HEK293 (cell line): ENCODE results near the gene CTCF.

Experiments
- EGR2 ChIP-seq: fragments of 450-650 bp; formaldehyde crosslinking; IDR thresholded peaks from 2 replicates; pipeline ENCODE4 v1.5.1; 2016; ENCODE audit warnings: low read depth, missing biosample characterization, missing genetic modification characterization
- KLF7 ChIP-seq: fragments of 450-650 bp; formaldehyde crosslinking; IDR thresholded peaks from 2 replicates; pipeline ENCODE4 v1.5.1; 2016; ENCODE audit warnings: missing biosample characterization, missing genetic modification characterization, borderline replicate concordance
- OSR2 ChIP-seq: fragments of 450-650 bp; formaldehyde crosslinking; IDR thresholded peaks from 2 replicates; pipeline ENCODE4 v1.5.1; 2016; ENCODE audit warnings: missing biosample characterization, missing genetic modification characterization
- PRDM1 ChIP-seq: fragments of 450-650 bp; formaldehyde crosslinking; IDR thresholded peaks from 2 replicates; pipeline ENCODE4; 2016; ENCODE audit warnings: missing biosample characterization, missing genetic modification characterization
- REPIN1 ChIP-seq: fragments of 450-650 bp; formaldehyde crosslinking; IDR thresholded peaks from 2 replicates; pipeline ENCODE4 v1.5.1; 2017; ENCODE audit warnings: missing biosample characterization, missing genetic modification characterization, low read depth
- SALL2 ChIP-seq: fragments of 450-650 bp; formaldehyde crosslinking; IDR thresholded peaks from 2 replicates; pipeline ENCODE4 v1.5.0; 2017; ENCODE audit warnings: missing biosample characterization, mild to moderate bottlenecking, missing genetic modification characterization, borderline replicate concordance
- TCF7L2 ChIP-seq: IDR thresholded peaks from 2 replicates; pipeline ENCODE4 v1.6.1; 2011; ENCODE audit warnings: low read depth, mild to moderate bottlenecking, inconsistent platforms, low read length, moderate library complexity, borderline replicate concordance
- ZBTB8A ChIP-seq: fragments of 450-650 bp; formaldehyde crosslinking; IDR thresholded peaks from 2 replicates; pipeline ENCODE4 v1.5.1; 2016; ENCODE audit warnings: missing biosample characterization, missing genetic modification characterization
- ZFP3 ChIP-seq: fragments of 450-650 bp; formaldehyde crosslinking; IDR thresholded peaks from 2 replicates; pipeline ENCODE4 v1.5.1; 2016; ENCODE audit warnings: low read depth, missing biosample characterization, missing genetic modification characterization
- ZNF133 ChIP-seq: fragments of 450-650 bp; formaldehyde crosslinking; IDR thresholded peaks from 2 replicates; pipeline ENCODE4 v1.5.1; 2016; ENCODE audit warnings: missing biosample characterization, missing genetic modification characterization
- ZNF16 ChIP-seq: fragments of 450-650 bp; formaldehyde crosslinking; IDR thresholded peaks from 2 replicates; pipeline ENCODE4 v1.5.1; 2016; ENCODE audit warnings: low read depth, missing biosample characterization, missing genetic modification characterization
- ZNF202 ChIP-seq: fragments of 450-650 bp; formaldehyde crosslinking; IDR thresholded peaks from 2 replicates; pipeline ENCODE4 v1.5.1; 2016; ENCODE audit warnings: missing biosample characterization, missing genetic modification characterization, borderline replicate concordance
- ZNF223 ChIP-seq: fragments of 450-650 bp; formaldehyde crosslinking; IDR thresholded peaks from 2 replicates; pipeline ENCODE4 v1.5.1; 2016; ENCODE audit warnings: missing biosample characterization, missing genetic modification characterization
- ZNF239 ChIP-seq: fragments of 450-650 bp; formaldehyde crosslinking; IDR thresholded peaks from 2 replicates; pipeline ENCODE4 v1.5.1; 2016; ENCODE audit warnings: missing biosample characterization, missing genetic modification characterization
- ZNF24 ChIP-seq: fragments of 450-650 bp; formaldehyde crosslinking; IDR thresholded peaks from 2 replicates; pipeline ENCODE4 v1.5.1; 2016; ENCODE audit warnings: missing biosample characterization, missing genetic modification characterization
- ZNF521 ChIP-seq: fragments of 450-650 bp; formaldehyde crosslinking; IDR thresholded peaks from 2 replicates; pipeline ENCODE4 v1.5.1; 2017; ENCODE audit warnings: missing biosample characterization, mild to moderate bottlenecking, missing genetic modification characterization
- ZNF600 ChIP-seq: fragments of 450-650 bp; formaldehyde crosslinking; IDR thresholded peaks from 2 replicates; pipeline ENCODE4 v1.5.1; 2016; ENCODE audit warnings: missing biosample characterization, missing genetic modification characterization
- ZNF629 ChIP-seq: fragments of 450-650 bp; formaldehyde crosslinking; IDR thresholded peaks from 2 replicates; pipeline ENCODE4 v1.5.1; 2017; ENCODE audit warnings: missing biosample characterization, missing genetic modification characterization
- ZNF677 ChIP-seq: fragments of 450-650 bp; IDR thresholded peaks from 2 replicates; pipeline ENCODE4 v1.5.0; 2018; ENCODE audit warnings: missing biosample characterization, mild to moderate bottlenecking, missing genetic modification characterization, moderate library complexity
- ZNF777 ChIP-seq: fragments of 450-650 bp; formaldehyde crosslinking; IDR thresholded peaks from 2 replicates; pipeline ENCODE4 v1.5.1; 2017; ENCODE audit warnings: missing biosample characterization, missing genetic modification characterization, borderline replicate concordance
- ZNF792 ChIP-seq: fragments of 450-650 bp; formaldehyde crosslinking; IDR thresholded peaks from 2 replicates; pipeline ENCODE4 v1.5.1; 2016; ENCODE audit warnings: missing biosample characterization, missing genetic modification characterization
- TF ChIP-seq, protein P1 (sequence below): fragments of 450-650 bp; formaldehyde crosslinking; IDR thresholded peaks from 2 replicates; pipeline ENCODE4 v1.5.1; 2016; ENCODE audit warnings: missing biosample characterization, missing genetic modification characterization
- TF ChIP-seq, protein P2 (sequence below): fragments of 450-650 bp; formaldehyde crosslinking; IDR thresholded peaks from 2 replicates; pipeline ENCODE4 v1.5.1; 2016; ENCODE audit warnings: missing biosample characterization, missing genetic modification characterization
- TF ChIP-seq, protein P3 (sequence below): fragments of 450-650 bp; formaldehyde crosslinking; IDR thresholded peaks from 2 replicates; pipeline ENCODE4 v1.5.1; 2016; ENCODE audit warnings: missing biosample characterization, missing genetic modification characterization
- TF ChIP-seq, protein P4 (sequence below): fragments of 450-650 bp; formaldehyde crosslinking; IDR thresholded peaks from 2 replicates; pipeline ENCODE4 v1.5.1; 2016; ENCODE audit warnings: missing biosample characterization, missing genetic modification characterization
- TF ChIP-seq, protein P5 (sequence below): fragments of 450-650 bp; formaldehyde crosslinking; IDR thresholded peaks from 2 replicates; pipeline ENCODE4; 2016; ENCODE audit warnings: missing biosample characterization, missing genetic modification characterization
- TF ChIP-seq, protein P6 (sequence below): fragments of 450-650 bp; formaldehyde crosslinking; IDR thresholded peaks from 2 replicates; pipeline ENCODE4 v1.5.1; 2016; ENCODE audit warnings: missing biosample characterization, missing genetic modification characterization

CTCF gene

DNA sequence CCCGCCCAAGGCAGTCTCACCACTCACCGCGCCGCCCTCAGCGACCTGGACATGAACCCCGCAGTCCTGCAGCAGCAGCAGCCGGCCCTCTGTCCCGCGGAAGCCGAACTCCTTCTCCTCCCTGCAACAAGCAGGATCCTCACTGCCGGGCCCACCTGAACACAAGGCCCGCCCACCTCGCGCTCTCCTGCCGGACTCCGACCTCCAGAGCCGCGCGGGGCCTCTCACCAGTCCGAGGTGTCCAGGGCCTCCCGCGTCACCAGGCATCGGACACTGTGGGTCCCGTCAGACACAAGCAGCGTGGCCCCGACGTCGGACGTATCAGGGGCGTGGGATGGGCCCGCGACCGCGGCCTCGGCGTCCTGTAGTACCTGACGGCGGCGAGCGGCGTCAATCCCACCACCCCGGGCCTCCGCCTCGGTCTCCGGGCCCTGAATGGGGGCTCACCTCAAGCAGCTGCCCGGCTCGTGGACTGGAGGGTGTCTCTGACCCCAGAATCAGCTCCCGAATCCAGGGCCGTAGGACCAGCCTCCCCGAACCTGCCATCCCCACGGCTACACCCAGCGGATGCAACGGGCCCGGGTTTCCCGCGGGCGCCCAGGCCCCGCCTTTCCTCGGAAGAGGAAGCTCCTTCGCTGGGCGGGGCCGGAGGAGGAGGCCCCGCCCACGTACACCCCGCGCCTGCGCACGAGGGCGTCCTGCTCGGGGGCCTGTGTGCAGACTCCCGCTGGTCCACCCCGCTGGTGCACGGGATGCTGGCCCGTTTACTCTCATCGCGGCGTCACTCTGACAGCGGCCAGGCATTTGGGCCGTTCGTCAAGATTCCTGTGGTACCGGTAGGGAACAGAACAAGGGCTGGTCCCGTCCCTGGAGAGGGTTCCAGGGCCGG lies 97.6 kb downstream of the CTCF start, which contains the start of gene ACD (continued):
- TF ChIP-seq, protein P1, sequence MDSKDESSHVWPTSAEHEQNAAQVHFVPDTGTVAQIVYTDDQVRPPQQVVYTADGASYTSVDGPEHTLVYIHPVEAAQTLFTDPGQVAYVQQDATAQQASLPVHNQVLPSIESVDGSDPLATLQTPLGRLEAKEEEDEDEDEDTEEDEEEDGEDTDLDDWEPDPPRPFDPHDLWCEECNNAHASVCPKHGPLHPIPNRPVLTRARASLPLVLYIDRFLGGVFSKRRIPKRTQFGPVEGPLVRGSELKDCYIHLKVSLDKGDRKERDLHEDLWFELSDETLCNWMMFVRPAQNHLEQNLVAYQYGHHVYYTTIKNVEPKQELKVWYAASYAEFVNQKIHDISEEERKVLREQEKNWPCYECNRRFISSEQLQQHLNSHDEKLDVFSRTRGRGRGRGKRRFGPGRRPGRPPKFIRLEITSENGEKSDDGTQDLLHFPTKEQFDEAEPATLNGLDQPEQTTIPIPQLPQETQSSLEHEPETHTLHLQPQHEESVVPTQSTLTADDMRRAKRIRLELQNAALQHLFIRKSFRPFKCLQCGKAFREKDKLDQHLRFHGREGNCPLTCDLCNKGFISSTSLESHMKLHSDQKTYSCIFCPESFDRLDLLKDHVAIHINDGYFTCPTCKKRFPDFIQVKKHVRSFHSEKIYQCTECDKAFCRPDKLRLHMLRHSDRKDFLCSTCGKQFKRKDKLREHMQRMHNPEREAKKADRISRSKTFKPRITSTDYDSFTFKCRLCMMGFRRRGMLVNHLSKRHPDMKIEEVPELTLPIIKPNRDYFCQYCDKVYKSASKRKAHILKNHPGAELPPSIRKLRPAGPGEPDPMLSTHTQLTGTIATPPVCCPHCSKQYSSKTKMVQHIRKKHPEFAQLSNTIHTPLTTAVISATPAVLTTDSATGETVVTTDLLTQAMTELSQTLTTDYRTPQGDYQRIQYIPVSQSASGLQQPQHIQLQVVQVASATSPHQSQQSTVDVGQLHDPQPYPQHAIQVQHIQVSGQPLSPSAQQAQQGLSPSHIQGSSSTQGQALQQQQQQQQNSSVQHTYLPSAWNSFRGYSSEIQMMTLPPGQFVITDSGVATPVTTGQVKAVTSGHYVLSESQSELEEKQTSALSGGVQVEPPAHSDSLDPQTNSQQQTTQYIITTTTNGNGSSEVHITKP = no peak
- no peak for TF ChIP-seq ZNF677 (tag by site-specific recombination)
- no peak; the same call in 1 of the 2 replicates for TF ChIP-seq ZBTB8A (tag by site-specific recombination)
- TF ChIP-seq PRDM1 (tag by site-specific recombination) = no peak
- TF ChIP-seq ZNF521 (tag by site-specific recombination) = no peak
- no peak for TF ChIP-seq ZNF239 (tag by site-specific recombination)
- TF ChIP-seq ZNF24 = no peak
- TF ChIP-seq, protein P2, sequence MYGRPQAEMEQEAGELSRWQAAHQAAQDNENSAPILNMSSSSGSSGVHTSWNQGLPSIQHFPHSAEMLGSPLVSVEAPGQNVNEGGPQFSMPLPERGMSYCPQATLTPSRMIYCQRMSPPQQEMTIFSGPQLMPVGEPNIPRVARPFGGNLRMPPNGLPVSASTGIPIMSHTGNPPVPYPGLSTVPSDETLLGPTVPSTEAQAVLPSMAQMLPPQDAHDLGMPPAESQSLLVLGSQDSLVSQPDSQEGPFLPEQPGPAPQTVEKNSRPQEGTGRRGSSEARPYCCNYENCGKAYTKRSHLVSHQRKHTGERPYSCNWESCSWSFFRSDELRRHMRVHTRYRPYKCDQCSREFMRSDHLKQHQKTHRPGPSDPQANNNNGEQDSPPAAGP (tag by site-specific recombination) = no peak
- no peak for TF ChIP-seq ZNF133 (tag by site-specific recombination)
- peak; percentile 69; the same call in 1 of the 2 replicates for TF ChIP-seq KLF7
- no peak for TF ChIP-seq OSR2 (tag by site-specific recombination)
- peak; percentile 35; the same call in 1 of the 2 replicates for TF ChIP-seq EGR2
- TF ChIP-seq ZFP3 = no peak
- no peak for TF ChIP-seq ZNF223 (tag by site-specific recombination)
- no peak for TF ChIP-seq ZNF16 (tag by site-specific recombination)
- TF ChIP-seq, protein P3, sequence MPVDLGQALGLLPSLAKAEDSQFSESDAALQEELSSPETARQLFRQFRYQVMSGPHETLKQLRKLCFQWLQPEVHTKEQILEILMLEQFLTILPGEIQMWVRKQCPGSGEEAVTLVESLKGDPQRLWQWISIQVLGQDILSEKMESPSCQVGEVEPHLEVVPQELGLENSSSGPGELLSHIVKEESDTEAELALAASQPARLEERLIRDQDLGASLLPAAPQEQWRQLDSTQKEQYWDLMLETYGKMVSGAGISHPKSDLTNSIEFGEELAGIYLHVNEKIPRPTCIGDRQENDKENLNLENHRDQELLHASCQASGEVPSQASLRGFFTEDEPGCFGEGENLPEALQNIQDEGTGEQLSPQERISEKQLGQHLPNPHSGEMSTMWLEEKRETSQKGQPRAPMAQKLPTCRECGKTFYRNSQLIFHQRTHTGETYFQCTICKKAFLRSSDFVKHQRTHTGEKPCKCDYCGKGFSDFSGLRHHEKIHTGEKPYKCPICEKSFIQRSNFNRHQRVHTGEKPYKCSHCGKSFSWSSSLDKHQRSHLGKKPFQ (tag by site-specific recombination) = no peak
- TF ChIP-seq, protein P4, sequence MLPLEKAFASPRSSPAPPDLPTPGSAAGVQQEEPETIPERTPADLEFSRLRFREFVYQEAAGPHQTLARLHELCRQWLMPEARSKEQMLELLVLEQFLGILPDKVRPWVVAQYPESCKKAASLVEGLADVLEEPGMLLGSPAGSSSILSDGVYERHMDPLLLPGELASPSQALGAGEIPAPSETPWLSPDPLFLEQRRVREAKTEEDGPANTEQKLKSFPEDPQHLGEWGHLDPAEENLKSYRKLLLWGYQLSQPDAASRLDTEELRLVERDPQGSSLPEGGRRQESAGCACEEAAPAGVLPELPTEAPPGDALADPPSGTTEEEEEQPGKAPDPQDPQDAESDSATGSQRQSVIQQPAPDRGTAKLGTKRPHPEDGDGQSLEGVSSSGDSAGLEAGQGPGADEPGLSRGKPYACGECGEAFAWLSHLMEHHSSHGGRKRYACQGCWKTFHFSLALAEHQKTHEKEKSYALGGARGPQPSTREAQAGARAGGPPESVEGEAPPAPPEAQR = no peak
- TF ChIP-seq ZNF792 (tag by site-specific recombination) = no peak
- TF ChIP-seq SALL2 = no peak
- TF ChIP-seq ZNF600 (tag by site-specific recombination) = peak; percentile 33; the same call in 1 of the 2 replicates
- peak; percentile 77 for TF ChIP-seq ZNF777 (tag by site-specific recombination)
- no peak for TF ChIP-seq TCF7L2
- no peak for TF ChIP-seq ZNF629 (tag by site-specific recombination)
- no peak for TF ChIP-seq ZNF202 (tag by site-specific recombination)
- TF ChIP-seq, protein P5, sequence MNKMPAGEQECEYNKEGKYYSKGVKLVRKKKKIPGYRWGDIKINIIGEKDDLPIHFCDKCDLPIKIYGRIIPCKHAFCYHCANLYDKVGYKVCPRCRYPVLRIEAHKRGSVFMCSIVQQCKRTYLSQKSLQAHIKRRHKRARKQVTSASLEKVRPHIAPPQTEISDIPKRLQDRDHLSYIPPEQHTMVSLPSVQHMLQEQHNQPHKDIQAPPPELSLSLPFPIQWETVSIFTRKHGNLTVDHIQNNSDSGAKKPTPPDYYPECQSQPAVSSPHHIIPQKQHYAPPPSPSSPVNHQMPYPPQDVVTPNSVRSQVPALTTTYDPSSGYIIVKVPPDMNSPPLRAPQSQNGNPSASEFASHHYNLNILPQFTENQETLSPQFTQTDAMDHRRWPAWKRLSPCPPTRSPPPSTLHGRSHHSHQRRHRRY (tag by site-specific recombination) = no peak
- peak; percentile 35; the same call in 1 of the 2 replicates for TF ChIP-seq REPIN1 (tag by site-specific recombination)
- TF ChIP-seq, protein P6, sequence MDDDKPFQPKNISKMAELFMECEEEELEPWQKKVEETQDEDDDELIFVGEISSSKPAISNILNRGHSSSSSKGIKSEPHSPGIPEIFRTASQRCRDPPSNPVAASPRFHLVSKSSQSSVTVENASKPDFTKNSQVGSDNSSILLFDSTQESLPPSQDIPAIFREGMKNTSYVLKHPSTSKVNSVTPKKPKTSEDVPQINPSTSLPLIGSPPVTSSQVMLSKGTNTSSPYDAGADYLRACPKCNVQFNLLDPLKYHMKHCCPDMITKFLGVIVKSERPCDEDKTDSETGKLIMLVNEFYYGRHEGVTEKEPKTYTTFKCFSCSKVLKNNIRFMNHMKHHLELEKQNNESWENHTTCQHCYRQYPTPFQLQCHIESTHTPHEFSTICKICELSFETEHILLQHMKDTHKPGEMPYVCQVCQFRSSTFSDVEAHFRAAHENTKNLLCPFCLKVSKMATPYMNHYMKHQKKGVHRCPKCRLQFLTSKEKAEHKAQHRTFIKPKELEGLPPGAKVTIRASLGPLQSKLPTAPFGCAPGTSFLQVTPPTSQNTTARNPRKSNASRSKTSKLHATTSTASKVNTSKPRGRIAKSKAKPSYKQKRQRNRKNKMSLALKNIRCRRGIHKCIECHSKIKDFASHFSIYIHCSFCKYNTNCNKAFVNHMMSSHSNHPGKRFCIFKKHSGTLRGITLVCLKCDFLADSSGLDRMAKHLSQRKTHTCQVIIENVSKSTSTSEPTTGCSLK = no peak
